H9 (cell line): ENCODE measurements around the gene DMRTB1. TPM values are rescaled to one million over a fixed set of nuclear protein-coding genes. Genes with fewer than 3 reads are reported as not detected.

Experiments
- DNase-seq: peaks from one replicate; pipeline ENCODE4 v3.0.0-alpha.2; 2017
- H2AFZ ChIP-seq: one replicate; pipeline ENCODE4 v1.6.1; 2013; ENCODE audit warnings: mild to moderate bottlenecking, low read length, control low read depth, moderate library complexity
- H2AK5ac ChIP-seq: 2 replicates; pipeline ENCODE4 v1.6.1; 2013; ENCODE audit warnings: low read length, control low read depth, mixed read lengths; ENCODE audit not compliant: insufficient read length
- H2BK120ac ChIP-seq: one replicate; pipeline ENCODE4 v1.6.1; 2013; ENCODE audit warnings: low read depth, mild to moderate bottlenecking, low read length, control low read depth, inconsistent platforms; ENCODE audit not compliant: poor library complexity, severe bottlenecking
- H2BK12ac ChIP-seq: 2 replicates; pipeline ENCODE4 v1.6.1; 2013; ENCODE audit warnings: low read length, control low read depth, mixed read lengths, low read depth; ENCODE audit not compliant: insufficient read length
- H2BK15ac ChIP-seq: 2 replicates; pipeline ENCODE4 v1.6.1; 2013; ENCODE audit warnings: low read depth, low read length, control low read depth
- H2BK20ac ChIP-seq: one replicate; pipeline ENCODE4 v1.6.1; 2013; ENCODE audit warnings: low read depth, mild to moderate bottlenecking, low read length, control low read depth, inconsistent platforms; ENCODE audit not compliant: poor library complexity, severe bottlenecking
- H2BK5ac ChIP-seq: 2 replicates; pipeline ENCODE4 v1.6.1; 2013; ENCODE audit warnings: low read length, control low read depth, mixed read lengths; ENCODE audit not compliant: insufficient read length
- H3K14ac ChIP-seq: 2 replicates; pipeline ENCODE4 v1.6.1; 2013; ENCODE audit warnings: low read length, control low read depth; ENCODE audit not compliant: insufficient read depth
- H3K18ac ChIP-seq: 2 replicates; pipeline ENCODE4 v1.6.1; 2013; ENCODE audit warnings: low read depth, mild to moderate bottlenecking, mixed read lengths, low read length, control low read depth; ENCODE audit not compliant: insufficient read length
- H3K23ac ChIP-seq: 2 replicates; pipeline ENCODE4 v1.6.1; 2013; ENCODE audit warnings: low read length, control low read depth, mixed read lengths, low read depth; ENCODE audit not compliant: insufficient read length
- H3K23me2 ChIP-seq: 2 replicates; pipeline ENCODE4 v1.6.1; 2013; ENCODE audit warnings: low read depth, mild to moderate bottlenecking, mixed read lengths, low read length, control low read depth; ENCODE audit not compliant: insufficient read length, poor library complexity, severe bottlenecking
- H3K27ac ChIP-seq: 2 replicates; pipeline ENCODE4 v1.5.1; 2013; ENCODE audit warnings: low read length, control low read depth, mixed read lengths, low read depth; ENCODE audit not compliant: insufficient read length
- H3K27me3 ChIP-seq: 2 replicates; pipeline ENCODE4 v1.6.1; 2013; ENCODE audit warnings: low read length, control low read depth, inconsistent platforms; ENCODE audit not compliant: insufficient read depth
- H3K4ac ChIP-seq: 2 replicates; pipeline ENCODE4 v1.6.1; 2013; ENCODE audit warnings: low read depth, mild to moderate bottlenecking, control low read depth, inconsistent platforms, low read length, moderate library complexity
- H3K4me1 ChIP-seq: 2 replicates; pipeline ENCODE4 v1.6.1; 2013; ENCODE audit warnings: low read length, control low read depth, inconsistent platforms; ENCODE audit not compliant: insufficient read depth
- H3K4me2 ChIP-seq: 2 replicates; pipeline ENCODE4 v1.6.1; 2013; ENCODE audit warnings: low read length, control low read depth, mixed read lengths; ENCODE audit not compliant: insufficient read length, insufficient read depth
- H3K56ac ChIP-seq: 2 replicates; pipeline ENCODE4 v1.6.1; 2013; ENCODE audit warnings: low read depth, mild to moderate bottlenecking, mixed read lengths, low read length, control low read depth; ENCODE audit not compliant: insufficient read length
- H3K79me1 ChIP-seq: 2 replicates; pipeline ENCODE4 v1.6.1; 2013; ENCODE audit warnings: low read depth, mild to moderate bottlenecking, moderate library complexity, low read length, control low read depth, inconsistent platforms; ENCODE audit not compliant: insufficient read depth, poor library complexity, severe bottlenecking
- H3K79me2 ChIP-seq: 2 replicates; pipeline ENCODE4 v1.6.1; 2013; ENCODE audit warnings: low read length, control low read depth, inconsistent platforms; ENCODE audit not compliant: insufficient read depth
- H3K9ac ChIP-seq: 2 replicates; pipeline ENCODE4 v1.6.1; 2013; ENCODE audit warnings: low read length, control low read depth, mixed read lengths; ENCODE audit not compliant: insufficient read length; ENCODE audit errors: extremely low read depth
- H3K9me3 ChIP-seq: one replicate; pipeline ENCODE4 v1.6.1; 2013; ENCODE audit warnings: low read depth, low read length, inconsistent platforms; ENCODE audit not compliant: control insufficient read depth
- H3T11ph ChIP-seq: one replicate; pipeline ENCODE4 v1.6.1; 2013; ENCODE audit warnings: mild to moderate bottlenecking, low read length, control low read depth, inconsistent platforms
- H4K20me1 ChIP-seq: one replicate; pipeline ENCODE4 v1.6.1; 2013; ENCODE audit not compliant: control insufficient read depth, insufficient read length, insufficient read depth
- H4K5ac ChIP-seq: 2 replicates; pipeline ENCODE4 v1.6.1; 2013; ENCODE audit warnings: low read depth, mild to moderate bottlenecking, mixed read lengths, low read length, control low read depth; ENCODE audit not compliant: insufficient read length
- H4K8ac ChIP-seq: replicated peaks from 2 replicates; pipeline ENCODE4 v1.6.1; 2013; ENCODE audit warnings: low read length, control low read depth, mixed read lengths, low read depth; ENCODE audit not compliant: insufficient read length
- H4K91ac ChIP-seq: 2 replicates; pipeline ENCODE4 v1.6.1; 2013; ENCODE audit warnings: low read depth, mild to moderate bottlenecking, moderate library complexity, mixed read lengths, low read length, control low read depth; ENCODE audit not compliant: insufficient read length
- H3K27ac Mint-ChIP-seq, 3 experiments: 2 replicates in 2 of 3; 3 replicates in 1 of 3; pipeline ENCODE4 v1.8.0; 2020 to 2021; ENCODE audit warnings: mixed read lengths in 3 of 3, mild to moderate bottlenecking in 1 of 3, moderate library complexity in 1 of 3
- H3K27me3 Mint-ChIP-seq: 2 replicates; pipeline ENCODE4 v1.8.0; 2021; ENCODE audit warnings: low read depth, mild to moderate bottlenecking, moderate library complexity, mixed read lengths
- H3K36me3 Mint-ChIP-seq, 3 experiments: 2 replicates in 2 of 3; 3 replicates in 1 of 3; pipeline ENCODE4 v1.8.0; 2020 to 2021; ENCODE audit warnings: low read depth in 3 of 3, mixed read lengths in 3 of 3; ENCODE audit not compliant: insufficient read depth in 1 of 3
- H3K4me1 Mint-ChIP-seq, 2 experiments: 2 replicates each; pipeline ENCODE4 v1.8.0; 2020; ENCODE audit warnings: mixed read lengths in 2 of 2
- H3K4me3 Mint-ChIP-seq, 2 experiments: 2 replicates in 1 of 2; 3 replicates in 1 of 2; pipeline ENCODE4 v1.8.0; 2020 to 2021; ENCODE audit warnings: mild to moderate bottlenecking in 2 of 2, mixed read lengths in 2 of 2, moderate library complexity in 1 of 2
- H3K9me3 Mint-ChIP-seq, 2 experiments: 2 replicates in 1 of 2; 3 replicates in 1 of 2; pipeline ENCODE4 v1.8.0; 2020; ENCODE audit warnings: mild to moderate bottlenecking in 2 of 2, mixed read lengths in 2 of 2, moderate library complexity in 1 of 2
- CTCF ChIP-seq: fragments of 200-600 bp; sonication (generic); conservative IDR thresholded peaks from 3 replicates; pipeline ENCODE4 v1.8.0; 2021; ENCODE audit warnings: antibody characterized with exemption, mild to moderate bottlenecking
- WGBS: extraction: QIAGEN DNeasy Blood & Tissue Kit; methylation state at CpG from one replicate; pipeline ENCODE4 v1.1.7; 2013; ENCODE audit warnings: missing lambda C conversion rate, low lambda C conversion rate, mixed read lengths; ENCODE audit not compliant: insufficient read length; ENCODE audit errors: extremely low coverage; 5-methylcytosine and 5-hydroxymethylcytosine counted together
- total RNA-seq: library from RNA; stranded (reverse); gene quantifications from 2 replicates; pipeline ENCODE4 v1.2.1, GENCODE V29; 2021

The DMRTB1 gene
- total RNA-seq, 1 experiment from 2014 or later = not detected

GRCh38 chr1:53507116-53507820 lies 48.1 kb downstream of the DMRTB1 start:
- Histone ChIP-seq H3K27ac (no peak overlapping the region), H3K23ac (no peak overlapping the region), H3K14ac (no peak overlapping the region; the same call in 1 of the 2 replicates), H3T11ph (no peak overlapping the region), H3K4ac (no peak overlapping the region), H3K79me2 (no peaks in the 10 kb centered on the region), H2AK5ac (no peak overlapping the region), H2BK5ac (no peak overlapping the region), H3K79me1 (no peaks in the 10 kb centered on the region), H3K56ac (no peak overlapping the region), H3K23me2 (no peaks in the 10 kb centered on the region), H2AFZ (no peak overlapping the region), H3K9me3 (no peaks in the 10 kb centered on the region), H3K18ac (no peak overlapping the region), H2BK120ac (no peak overlapping the region), H2BK15ac (no peak overlapping the region), H3K4me1 (peaks cover 3% of the 10 kb centered on the region; the same call in 1 of the 2 replicates), H4K91ac (no peak overlapping the region), H2BK12ac (no peak overlapping the region), H4K5ac (no peak overlapping the region), H4K20me1 (peaks cover 3% of the 10 kb centered on the region), H2BK20ac (no peak overlapping the region), H4K8ac (no peak overlapping the region), H3K27me3 (no peaks in the 10 kb centered on the region), H3K4me2 (no peak overlapping the region), H3K9ac (no peak overlapping the region)
- Mint-ChIP-seq H3K27ac (peak overlapping the region in 1 of 3 experiments; percentile 4; a peak in 2 of 7 replicates), H3K27me3 (peaks cover 8% of the 10 kb centered on the region), H3K36me3 (no peaks in the 10 kb centered on the region), H3K4me1 (peaks cover 13 to 34% of the 10 kb centered on the region in 2 experiments), H3K4me3 (no peak overlapping the region; a peak in 1 of 5 replicates), H3K9me3 (no peaks in the 10 kb centered on the region; a peak in 1 of 5 replicates)
- no peak for DNase-seq
- TF ChIP-seq CTCF = no peak
- WGBS = no CpG with 5 or more reads among the region's 13 CpGs
